Right atrium auricular region (tissue), 2 donors: ENCODE data around the gene SLC6A16. TPM values are rescaled to one million over a fixed set of nuclear protein-coding genes. Genes with fewer than 3 reads are reported as not detected.
"Not testable (repeated sequence)": the region's sequence is repeated elsewhere in the genome, so short reads cannot be mapped to it uniquely, and the experiment has no call there.

Source experiments
- DNase-seq: peaks from one replicate; pipeline ENCODE4 v3.0.0-alpha.2; 2019; ENCODE audit warnings: low spot score
- H3K27ac ChIP-seq, 2 donors: fragments of 200-600 bp; sonication (generic); 1 replicate in 1 of 2; 2 replicates in 1 of 2; pipeline ENCODE4 v1.5.1; 2016 to 2019
- H3K27me3 ChIP-seq, 2 donors: fragments of 200-600 bp; sonication (generic); one replicate each; pipeline versions ENCODE4 v1.5.1 to v1.6.0; 2017 to 2019
- H3K36me3 ChIP-seq: fragments of 200-600 bp; sonication (generic); one replicate; pipeline ENCODE4 v1.5.1; 2016
- H3K4me1 ChIP-seq, 2 donors: fragments of 200-600 bp; sonication (generic); one replicate each; pipeline versions ENCODE4 v1.5.1 to v1.6.0; 2017 to 2019
- H3K4me3 ChIP-seq, 2 donors: fragments of 200-600 bp; sonication (generic); 1 replicate in 1 of 2; 2 replicates in 1 of 2; pipeline ENCODE4 v1.5.1; 2017 to 2019; ENCODE audit warnings: mild to moderate bottlenecking in 1 of 2, moderate library complexity in 1 of 2
- H3K9me3 ChIP-seq, 2 donors: fragments of 200-600 bp; sonication (generic); one replicate each; pipeline ENCODE4 v1.5.1; 2019
- total RNA-seq, 2 donors: library from RNA; depleted of rRNA; stranded (reverse); fragments of >200 nt; gene quantifications; one replicate each; pipeline ENCODE4 v1.1.0, GENCODE V29; 2016
- TF ChIP-seq, protein P1 (sequence below), 2 donors: fragments of 200-600 bp; sonication (generic); IDR thresholded peaks; one replicate each; pipeline ENCODE4 v1.5.1; 2019; ENCODE audit warnings: antibody characterized with exemption in 2 of 2

The SLC6A16 gene
- total RNA-seq, 2 donors from 2014 or later, result 0.56 to 0.90 TPM

DNA sequence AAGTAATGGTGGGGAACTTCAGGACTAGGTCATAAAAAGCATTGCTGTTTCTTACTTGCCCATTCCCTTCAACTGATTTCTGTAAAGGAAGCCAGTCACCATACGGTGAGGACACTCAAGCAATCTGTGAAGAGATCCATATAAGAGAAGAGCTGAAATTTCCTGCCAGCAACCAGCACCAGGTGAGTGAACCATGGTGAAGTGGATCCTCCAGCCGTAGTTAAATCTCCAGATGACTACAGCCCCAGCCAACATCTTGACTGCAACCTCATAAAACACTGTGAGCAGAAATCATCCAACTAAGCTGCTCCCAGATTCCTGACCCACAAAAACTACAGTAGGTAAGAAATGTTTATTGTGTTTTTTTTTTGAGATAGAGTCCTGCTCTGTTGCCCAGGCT lies 3.8 kb upstream of the SLC6A16 start:
- H3K36me3 ChIP-seq, result peaks cover 17% of the 10 kb centered on the region
- no peaks in the 10 kb centered on the region for H3K4me1 ChIP-seq
- TF ChIP-seq, protein P1, sequence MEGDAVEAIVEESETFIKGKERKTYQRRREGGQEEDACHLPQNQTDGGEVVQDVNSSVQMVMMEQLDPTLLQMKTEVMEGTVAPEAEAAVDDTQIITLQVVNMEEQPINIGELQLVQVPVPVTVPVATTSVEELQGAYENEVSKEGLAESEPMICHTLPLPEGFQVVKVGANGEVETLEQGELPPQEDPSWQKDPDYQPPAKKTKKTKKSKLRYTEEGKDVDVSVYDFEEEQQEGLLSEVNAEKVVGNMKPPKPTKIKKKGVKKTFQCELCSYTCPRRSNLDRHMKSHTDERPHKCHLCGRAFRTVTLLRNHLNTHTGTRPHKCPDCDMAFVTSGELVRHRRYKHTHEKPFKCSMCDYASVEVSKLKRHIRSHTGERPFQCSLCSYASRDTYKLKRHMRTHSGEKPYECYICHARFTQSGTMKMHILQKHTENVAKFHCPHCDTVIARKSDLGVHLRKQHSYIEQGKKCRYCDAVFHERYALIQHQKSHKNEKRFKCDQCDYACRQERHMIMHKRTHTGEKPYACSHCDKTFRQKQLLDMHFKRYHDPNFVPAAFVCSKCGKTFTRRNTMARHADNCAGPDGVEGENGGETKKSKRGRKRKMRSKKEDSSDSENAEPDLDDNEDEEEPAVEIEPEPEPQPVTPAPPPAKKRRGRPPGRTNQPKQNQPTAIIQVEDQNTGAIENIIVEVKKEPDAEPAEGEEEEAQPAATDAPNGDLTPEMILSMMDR (IDR thresholded peaks at IDR 0.05), result no peak
- DNase-seq, result no peak
- no peak overlapping the region for H3K4me3 ChIP-seq
- H3K9me3 ChIP-seq, result no peaks in the 10 kb centered on the region
- H3K27ac ChIP-seq, result no peak overlapping the region
- H3K27me3 ChIP-seq, result no peaks in the 10 kb centered on the region

DNA sequence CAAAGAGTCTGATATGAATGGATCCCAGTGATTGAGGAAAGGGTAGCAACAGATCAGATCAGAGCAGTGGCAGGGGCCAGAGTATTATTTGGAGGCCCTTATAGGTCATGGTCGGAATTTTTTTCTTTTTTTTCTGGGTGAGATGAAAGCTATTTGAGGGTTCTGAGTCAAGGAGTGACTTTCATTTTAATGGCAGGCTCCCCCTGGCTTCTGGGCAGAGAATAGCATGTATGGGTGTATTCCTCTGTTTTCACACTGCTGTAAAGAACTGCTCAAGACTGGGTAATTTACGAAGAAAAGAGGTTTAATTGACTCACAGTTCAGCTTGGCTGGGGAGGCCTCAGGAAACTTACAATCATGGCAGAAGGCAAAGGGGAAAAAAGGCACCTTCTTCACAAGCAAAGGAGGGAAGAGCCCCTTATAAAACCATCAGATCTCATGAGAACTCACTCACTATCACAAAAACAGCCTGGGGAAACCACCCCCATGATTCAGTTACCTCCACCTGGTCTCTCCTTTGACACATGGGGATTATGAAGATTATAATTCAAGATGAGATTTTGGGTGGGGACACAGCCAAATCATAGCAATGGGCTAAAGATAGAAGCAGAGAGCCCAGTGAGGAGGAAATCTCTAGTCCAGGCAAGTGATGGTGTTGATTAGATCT lies 3.0 kb upstream of the SLC6A16 start:
- TF ChIP-seq, protein P1 (IDR thresholded peaks at IDR 0.05), result peak in 1 of 2 donors; percentile 66
- no peak overlapping the region for H3K27ac ChIP-seq
- no peaks in the 10 kb centered on the region for H3K27me3 ChIP-seq
- H3K9me3 ChIP-seq, result peaks cover 0 to 1% of the 10 kb centered on the region in 2 donors
- H3K4me3 ChIP-seq, result no peak overlapping the region
- peaks cover 17% of the 10 kb centered on the region for H3K36me3 ChIP-seq
- H3K4me1 ChIP-seq, result no peaks in the 10 kb centered on the region
- DNase-seq, result no peak

DNA sequence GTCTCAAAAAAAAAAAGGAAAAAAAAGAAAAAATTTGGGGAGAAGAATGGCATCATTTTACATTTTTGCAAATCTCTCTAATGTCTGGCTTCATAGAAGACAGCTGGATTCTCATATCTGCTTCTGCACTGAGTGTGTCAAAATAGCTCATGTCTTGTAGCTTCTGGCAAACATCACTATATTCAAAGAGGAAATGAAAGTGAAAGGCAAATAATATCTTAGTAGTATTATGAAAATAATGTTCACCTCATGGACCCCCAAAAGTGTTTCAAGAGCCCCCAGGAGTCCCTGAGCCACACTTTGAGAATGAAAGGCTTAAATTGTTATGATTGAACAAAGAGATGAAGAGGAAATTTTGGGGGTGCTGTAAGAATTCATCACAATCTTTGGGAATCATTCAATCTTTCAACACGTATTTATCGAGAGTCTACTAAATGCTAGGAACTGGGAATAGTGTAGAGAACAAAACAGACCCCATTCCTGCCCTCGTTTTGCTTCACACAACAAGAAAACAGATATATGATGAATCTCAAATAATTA lies 1.2 kb upstream of the SLC6A16 start:
- TF ChIP-seq, protein P1 (IDR thresholded peaks at IDR 0.05), result no peak
- Histone ChIP-seq H3K36me3 (peaks cover 17% of the 10 kb centered on the region), H3K9me3 (peaks cover 0 to 18% of the 10 kb centered on the region in 2 donors), H3K4me1 (no peaks in the 10 kb centered on the region), H3K4me3 (no peak overlapping the region), H3K27ac (no peak overlapping the region), H3K27me3 (no peaks in the 10 kb centered on the region)
- no peak for DNase-seq

DNA sequence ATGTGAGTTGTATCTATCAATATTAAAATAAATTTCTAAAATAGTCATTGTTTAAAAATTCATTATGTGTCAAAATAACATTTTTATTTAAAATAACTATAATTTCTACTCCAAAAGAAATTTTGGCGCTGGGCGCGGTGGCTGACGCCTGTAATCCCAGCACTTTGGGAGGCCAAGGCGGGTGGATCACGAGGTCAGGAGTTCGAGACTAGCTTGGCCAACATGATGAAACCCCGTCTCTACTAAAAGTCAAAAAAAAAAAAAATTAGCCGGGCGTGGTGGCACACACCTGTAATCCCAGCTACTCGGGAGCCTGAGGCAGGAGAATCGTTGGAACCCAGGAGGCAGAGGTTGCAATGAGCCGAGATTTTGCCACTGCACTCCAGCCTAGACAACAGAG lies 765 bp upstream of the SLC6A16 start:
- H3K9me3 ChIP-seq, result peaks cover 0 to 23% of the 10 kb centered on the region in 2 donors
- peak; percentile 52 for DNase-seq
- not testable (repeated sequence) for H3K27me3 ChIP-seq

DNA sequence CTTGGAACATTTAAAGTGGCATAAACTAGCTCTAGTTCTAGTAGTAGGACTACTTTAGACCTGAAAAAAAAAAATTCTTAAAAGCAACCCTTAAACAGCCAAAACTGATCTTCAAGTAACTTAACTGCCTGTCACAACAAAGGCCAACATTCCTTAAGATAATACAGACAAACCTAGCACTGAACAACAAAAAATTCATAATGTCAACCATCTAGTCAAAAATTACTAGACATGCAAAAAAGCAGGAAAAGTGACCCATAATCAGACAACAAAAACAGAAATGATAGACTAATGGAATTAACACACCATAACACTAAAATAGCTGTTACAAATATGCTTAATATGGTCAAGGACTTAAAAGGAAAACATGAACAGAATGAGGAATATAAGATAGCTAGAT lies 6.7 kb downstream of the SLC6A16 start:
- H3K4me3 ChIP-seq, result no peak overlapping the region
- H3K9me3 ChIP-seq, result peaks cover 0 to 48% of the 10 kb centered on the region in 2 donors
- no peak overlapping the region for H3K27ac ChIP-seq
- no peaks in the 10 kb centered on the region for H3K27me3 ChIP-seq
- H3K4me1 ChIP-seq, result no peaks in the 10 kb centered on the region
- H3K36me3 ChIP-seq, result peaks cover 14% of the 10 kb centered on the region
- DNase-seq, result no peak
- TF ChIP-seq, protein P1 (IDR thresholded peaks at IDR 0.05), result no peak

More for the DNA sequence above, 765 bp upstream of the SLC6A16 start:
- H3K4me1 ChIP-seq, H3K27ac ChIP-seq, H3K4me3 ChIP-seq: not testable (repeated sequence)
- peaks cover 15% of the 10 kb centered on the region for H3K36me3 ChIP-seq

DNA sequence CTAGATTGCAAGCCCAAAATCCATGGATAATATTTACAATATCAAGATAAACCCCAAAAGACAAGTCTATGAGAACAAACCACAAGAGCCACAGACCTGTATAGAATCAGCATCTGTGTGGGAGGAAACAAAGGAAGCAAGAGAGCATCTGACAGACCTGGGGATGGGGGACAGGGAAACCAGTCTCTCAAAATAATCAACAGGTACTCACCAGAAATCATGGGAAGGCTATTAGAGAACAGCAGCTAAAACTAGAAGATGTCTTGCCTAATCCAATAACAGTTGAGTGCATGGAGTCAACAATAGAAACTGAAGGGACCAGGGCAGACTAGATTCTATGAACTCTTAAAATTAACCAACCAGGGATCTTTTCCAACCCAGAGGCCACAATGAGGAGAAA lies 8.7 kb downstream of the SLC6A16 start:
- no peak overlapping the region for H3K4me3 ChIP-seq
- H3K9me3 ChIP-seq, result peaks cover 0 to 30% of the 10 kb centered on the region in 2 donors
- H3K36me3 ChIP-seq, result peaks cover 12% of the 10 kb centered on the region
- DNase-seq, result no peak
- no peak overlapping the region for H3K27ac ChIP-seq
- TF ChIP-seq, protein P1 (IDR thresholded peaks at IDR 0.05), result no peak
- H3K27me3 ChIP-seq, result no peaks in the 10 kb centered on the region
- no peaks in the 10 kb centered on the region for H3K4me1 ChIP-seq
